Measurements from ENCODE around the gene POU2F1. TPM values are rescaled to one million over a fixed set of nuclear protein-coding genes. Genes with fewer than 3 reads are reported as not detected.

Gene POU2F1
- total RNA-seq, 1 experiment from 2014 or later, result 43.2 TPM

DNA sequence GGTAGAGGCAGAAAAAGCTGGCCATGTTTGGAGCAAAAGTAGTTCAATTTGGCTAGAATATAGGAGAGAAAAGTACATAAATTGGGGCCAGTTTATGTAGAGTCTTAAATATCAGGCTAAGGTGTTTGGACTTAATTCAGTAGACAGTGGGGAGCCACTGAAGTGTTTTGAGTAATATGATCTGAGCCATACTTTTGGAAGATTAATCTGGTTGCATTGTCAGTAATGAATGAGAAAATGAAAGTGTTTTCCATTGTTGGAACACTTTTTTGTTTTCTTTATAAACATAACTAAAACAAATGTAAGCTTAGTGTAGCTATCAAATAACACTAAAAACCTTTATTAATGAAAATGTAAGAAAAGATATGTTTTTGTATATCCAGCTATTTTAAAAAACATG is 42.1 kb downstream of the POU2F1 start:
- Histone ChIP-seq H3K27me3 (ENCODE audit: low read length) (no peaks in the 10 kb centered on the region), H3K36me3 (ENCODE audit: insufficient read depth, low read length) (peaks cover 5% of the 10 kb centered on the region; the same call in 1 of the 2 replicates), H4K20me1 (ENCODE audit: insufficient read depth, low read depth, low read length) (no peaks in the 10 kb centered on the region), H3K4me2 (ENCODE audit: low read depth, low read length, poor library complexity, severe bottlenecking) (peak overlapping the region; percentile 10), H3K9ac (ENCODE audit: low read length) (0 out of 2 replicates have a peak overlapping the region, but pooled peaks have one; percentile 12), H3K9me3 (ENCODE audit: low read length) (peaks cover 4% of the 10 kb centered on the region; the same call in 1 of the 2 replicates), H3K4me1 (ENCODE audit: low read length) (peaks cover 78% of the 10 kb centered on the region), H3K27ac (ENCODE audit: low read length) (peak overlapping the region; percentile 84), H2AFZ (ENCODE audit: low read length) (no peak overlapping the region), H3K79me2 (ENCODE audit: low read length) (peaks cover 62% of the 10 kb centered on the region), H3K9me2 (replicated peaks; ENCODE audit: insufficient read depth, low read length) (no peaks in the 10 kb centered on the region), H3K4me3 (ENCODE audit: low read length) (no peak overlapping the region)
- no peak for DNase-seq

GRCh38 chr1:167263344-167263743 is 42.7 kb downstream of the POU2F1 start:
- Histone ChIP-seq H2AFZ (ENCODE audit: low read length) (0 out of 2 replicates have a peak overlapping the region, but pooled peaks have one; percentile 31), H4K20me1 (ENCODE audit: insufficient read depth, low read depth, low read length) (no peaks in the 10 kb centered on the region), H3K9me2 (replicated peaks; ENCODE audit: insufficient read depth, low read length) (no peaks in the 10 kb centered on the region), H3K9ac (ENCODE audit: low read length) (peak overlapping the region; percentile 25), H3K4me1 (ENCODE audit: low read length) (peaks cover 80% of the 10 kb centered on the region), H3K36me3 (ENCODE audit: insufficient read depth, low read length) (peaks cover 5% of the 10 kb centered on the region; the same call in 1 of the 2 replicates), H3K4me3 (ENCODE audit: low read length) (no peak overlapping the region), H3K79me2 (ENCODE audit: low read length) (peaks cover 64% of the 10 kb centered on the region), H3K27me3 (ENCODE audit: low read length) (no peaks in the 10 kb centered on the region), H3K4me2 (ENCODE audit: low read depth, low read length, poor library complexity, severe bottlenecking) (peak overlapping the region; percentile 50), H3K9me3 (ENCODE audit: low read length) (peaks cover 4% of the 10 kb centered on the region; the same call in 1 of the 2 replicates), H3K27ac (ENCODE audit: low read length) (peak overlapping the region; percentile 84)
- no peak for DNase-seq

GRCh38 chr1:167263819-167264464 is 43.3 kb downstream of the POU2F1 start:
- H2AFZ ChIP-seq (ENCODE audit: low read length), result peak overlapping the region; percentile 31; the same call in 1 of the 2 replicates
- H3K27me3 ChIP-seq (ENCODE audit: low read length), result no peaks in the 10 kb centered on the region
- no peaks in the 10 kb centered on the region for H3K9me2 ChIP-seq (replicated peaks; ENCODE audit: insufficient read depth, low read length)
- H3K4me2 ChIP-seq (ENCODE audit: low read depth, low read length, poor library complexity, severe bottlenecking), result peak overlapping the region; percentile 50
- H3K4me1 ChIP-seq (ENCODE audit: low read length), result peaks cover 80% of the 10 kb centered on the region
- H3K9ac ChIP-seq (ENCODE audit: low read length), result peak overlapping the region; percentile 25
- H3K27ac ChIP-seq (ENCODE audit: low read length), result peak overlapping the region; percentile 84
- no peaks in the 10 kb centered on the region for H4K20me1 ChIP-seq (ENCODE audit: insufficient read depth, low read depth, low read length)
- H3K36me3 ChIP-seq (ENCODE audit: insufficient read depth, low read length), result peaks cover 5% of the 10 kb centered on the region; the same call in 1 of the 2 replicates
- H3K79me2 ChIP-seq (ENCODE audit: low read length), result peaks cover 67% of the 10 kb centered on the region
- DNase-seq, result peak; percentile 75
- peaks cover 4% of the 10 kb centered on the region; the same call in 1 of the 2 replicates for H3K9me3 ChIP-seq (ENCODE audit: low read length)
- no peak overlapping the region for H3K4me3 ChIP-seq (ENCODE audit: low read length)

DNA sequence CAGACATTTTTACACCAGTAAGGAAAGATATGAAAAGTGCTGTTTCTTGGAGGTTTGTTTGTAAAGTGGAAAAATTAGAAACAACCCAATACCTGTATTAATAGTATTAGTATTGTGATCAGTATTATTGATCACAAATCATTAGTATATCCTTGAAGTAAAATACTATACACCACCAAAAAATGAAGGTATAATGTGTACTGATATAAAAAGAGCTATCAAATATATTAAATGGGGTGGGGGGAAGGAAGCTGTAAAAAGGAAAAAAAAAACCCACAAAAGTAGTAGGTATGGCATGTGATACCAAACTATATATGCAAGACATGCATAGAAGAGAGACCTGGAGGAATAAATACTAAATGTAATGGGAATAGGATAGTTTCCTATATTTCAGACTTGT is 46.3 kb downstream of the POU2F1 start:
- Histone ChIP-seq H3K36me3 (ENCODE audit: insufficient read depth, low read length) (peaks cover 5% of the 10 kb centered on the region; the same call in 1 of the 2 replicates), H3K9me3 (ENCODE audit: low read length) (peaks cover 4% of the 10 kb centered on the region; the same call in 1 of the 2 replicates), H3K9ac (ENCODE audit: low read length) (no peak overlapping the region), H2AFZ (ENCODE audit: low read length) (no peak overlapping the region), H4K20me1 (ENCODE audit: insufficient read depth, low read depth, low read length) (no peaks in the 10 kb centered on the region), H3K4me1 (ENCODE audit: low read length) (peaks cover 79% of the 10 kb centered on the region), H3K4me2 (ENCODE audit: low read depth, low read length, poor library complexity, severe bottlenecking) (no peak overlapping the region), H3K27me3 (ENCODE audit: low read length) (no peaks in the 10 kb centered on the region), H3K27ac (ENCODE audit: low read length) (peak overlapping the region; percentile 44), H3K9me2 (replicated peaks; ENCODE audit: insufficient read depth, low read length) (no peaks in the 10 kb centered on the region), H3K79me2 (ENCODE audit: low read length) (peaks cover 69% of the 10 kb centered on the region), H3K4me3 (ENCODE audit: low read length) (no peak overlapping the region)
- DNase-seq, result no peak

GRCh38 chr1:167268347-167268787 is 47.7 kb downstream of the POU2F1 start:
- no peak overlapping the region for H3K4me3 ChIP-seq (ENCODE audit: low read length)
- no peak for DNase-seq
- peak overlapping the region; percentile 47 for H3K4me2 ChIP-seq (ENCODE audit: low read depth, low read length, poor library complexity, severe bottlenecking)
- H3K79me2 ChIP-seq (ENCODE audit: low read length), result peaks cover 56% of the 10 kb centered on the region
- H2AFZ ChIP-seq (ENCODE audit: low read length), result peak overlapping the region; percentile 60; the same call in 1 of the 2 replicates
- H3K27ac ChIP-seq (ENCODE audit: low read length), result peak overlapping the region; percentile 71
- H3K36me3 ChIP-seq (ENCODE audit: insufficient read depth, low read length), result peaks cover 5% of the 10 kb centered on the region; the same call in 1 of the 2 replicates
- peaks cover 77% of the 10 kb centered on the region for H3K4me1 ChIP-seq (ENCODE audit: low read length)
- peak overlapping the region; percentile 46 for H3K9ac ChIP-seq (ENCODE audit: low read length)
- no peaks in the 10 kb centered on the region for H4K20me1 ChIP-seq (ENCODE audit: insufficient read depth, low read depth, low read length)
- H3K9me3 ChIP-seq (ENCODE audit: low read length), result peaks cover 4% of the 10 kb centered on the region; the same call in 1 of the 2 replicates
- no peaks in the 10 kb centered on the region for H3K27me3 ChIP-seq (ENCODE audit: low read length)
- H3K9me2 ChIP-seq (replicated peaks; ENCODE audit: insufficient read depth, low read length), result no peaks in the 10 kb centered on the region

DNA sequence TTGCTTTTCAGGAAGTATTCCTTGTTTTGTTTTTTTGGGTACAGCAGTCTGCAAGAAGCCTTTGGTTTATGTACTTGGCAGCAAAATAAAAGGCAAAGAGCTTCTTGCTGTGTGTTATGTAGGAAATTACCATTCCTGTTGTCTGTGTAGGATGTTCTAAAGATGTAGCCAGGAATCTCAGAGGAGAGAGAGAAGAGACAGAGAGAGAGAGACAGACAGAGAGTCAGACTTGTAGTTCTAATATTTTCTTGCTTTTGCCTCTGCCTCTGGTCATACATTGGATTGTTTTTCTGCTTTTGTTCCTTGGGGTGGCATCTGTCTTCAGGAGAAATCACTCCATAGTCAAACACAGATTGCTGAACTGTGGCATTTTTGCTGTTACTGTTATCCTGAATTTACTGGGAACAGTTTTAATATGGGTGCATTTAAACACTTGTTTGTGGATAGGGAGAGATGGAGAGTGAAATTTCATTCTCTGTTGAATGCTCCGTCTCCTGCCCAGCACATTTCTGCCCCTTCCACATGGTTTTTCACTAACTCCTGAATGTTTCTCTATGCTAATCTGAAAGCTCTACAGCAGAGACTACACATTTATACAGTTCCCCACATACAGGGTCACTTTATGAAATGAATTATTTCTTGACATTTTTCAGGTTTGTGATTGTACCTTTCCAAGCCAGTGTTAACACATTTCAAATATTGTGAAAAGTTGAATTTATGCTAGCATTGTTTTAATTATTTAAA is 49.8 kb downstream of the POU2F1 start:
- Histone ChIP-seq H3K79me2 (ENCODE audit: low read length) (peaks cover 44% of the 10 kb centered on the region), H3K4me2 (ENCODE audit: low read depth, low read length, poor library complexity, severe bottlenecking) (peak overlapping the region; percentile 31)

DNA sequence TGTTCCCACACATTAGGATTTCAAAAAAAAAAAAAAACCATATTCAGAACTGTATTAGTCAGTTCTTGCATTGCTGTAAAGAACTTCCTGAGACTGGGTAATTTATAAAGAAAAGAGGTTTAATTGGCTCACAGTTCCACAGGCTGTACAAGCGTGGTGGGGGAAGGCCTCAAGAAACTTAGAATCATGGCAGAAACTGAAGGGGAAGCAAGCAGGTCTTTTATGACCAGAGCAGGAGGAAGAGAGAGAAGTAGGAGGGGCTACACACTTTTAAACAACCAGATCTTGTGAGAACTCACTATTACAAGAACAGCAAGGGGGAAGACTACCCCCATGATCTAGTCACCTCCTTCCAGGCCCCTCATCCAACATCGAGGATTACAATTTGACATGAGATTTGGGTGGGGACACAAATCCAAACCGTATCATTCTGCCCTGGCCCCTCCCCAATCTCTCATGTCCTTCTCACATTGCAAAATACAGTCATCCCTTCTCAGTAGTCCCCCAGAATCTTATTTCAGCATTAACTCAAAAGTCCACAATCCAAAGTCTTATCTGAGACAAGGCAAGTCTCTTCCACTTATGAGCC is 51.8 kb downstream of the POU2F1 start:
- peak; percentile 54 for DNase-seq
- Histone ChIP-seq H3K9me3 (ENCODE audit: low read length) (no peaks in the 10 kb centered on the region), H3K9me2 (replicated peaks; ENCODE audit: insufficient read depth, low read length) (no peaks in the 10 kb centered on the region), H3K27ac (ENCODE audit: low read length) (no peak overlapping the region), H3K4me1 (ENCODE audit: low read length) (peaks cover 62% of the 10 kb centered on the region), H4K20me1 (ENCODE audit: insufficient read depth, low read depth, low read length) (no peaks in the 10 kb centered on the region), H3K9ac (ENCODE audit: low read length) (no peak overlapping the region), H3K36me3 (ENCODE audit: insufficient read depth, low read length) (no peaks in the 10 kb centered on the region), H2AFZ (ENCODE audit: low read length) (no peak overlapping the region), H3K79me2 (ENCODE audit: low read length) (peaks cover 27% of the 10 kb centered on the region), H3K4me2 (ENCODE audit: low read depth, low read length, poor library complexity, severe bottlenecking) (no peak overlapping the region), H3K27me3 (ENCODE audit: low read length) (no peaks in the 10 kb centered on the region), H3K4me3 (ENCODE audit: low read length) (no peak overlapping the region)

More for the DNA sequence above, 49.8 kb downstream of the POU2F1 start:
- H3K9ac ChIP-seq (ENCODE audit: low read length), result peak overlapping the region; percentile 31
- no peaks in the 10 kb centered on the region for H3K27me3 ChIP-seq (ENCODE audit: low read length)
- H3K9me3 ChIP-seq (ENCODE audit: low read length), result peaks cover 4% of the 10 kb centered on the region; the same call in 1 of the 2 replicates
- H3K4me1 ChIP-seq (ENCODE audit: low read length), result peaks cover 70% of the 10 kb centered on the region
- no peak overlapping the region for H3K4me3 ChIP-seq (ENCODE audit: low read length)
- peaks cover 5% of the 10 kb centered on the region; the same call in 1 of the 2 replicates for H3K36me3 ChIP-seq (ENCODE audit: insufficient read depth, low read length)
- no peaks in the 10 kb centered on the region for H3K9me2 ChIP-seq (replicated peaks; ENCODE audit: insufficient read depth, low read length)
- peak overlapping the region; percentile 12; the same call in 1 of the 2 replicates for H2AFZ ChIP-seq (ENCODE audit: low read length)
- H4K20me1 ChIP-seq (ENCODE audit: insufficient read depth, low read depth, low read length), result no peaks in the 10 kb centered on the region
- H3K27ac ChIP-seq (ENCODE audit: low read length), result peak overlapping the region; percentile 52
- no peak for DNase-seq

Data from Karpas-422 (cell line).